Hepatocyte (in vitro differentiated cells): ENCODE data around the gene DNAJB13.

Experiments used
- CTCF ChIP-seq: fragments of 200-600 bp; sonication (generic); IDR thresholded peaks from 2 replicates; pipeline ENCODE4 v1.5.1; 2016; ENCODE audit warnings: antibody characterized with exemption, mild to moderate bottlenecking; ENCODE audit not compliant: poor library complexity
- EZH2 ChIP-seq: fragments of 200-600 bp; sonication (generic); IDR thresholded peaks from 2 replicates; pipeline ENCODE4 v1.6.1; 2016; ENCODE audit warnings: antibody characterized with exemption, mild to moderate bottlenecking, borderline replicate concordance
- EZH2phosphoT487 ChIP-seq: fragments of 200-600 bp; sonication (generic); IDR thresholded peaks from one replicate; pipeline ENCODE4 v1.6.1; 2018; ENCODE audit warnings: antibody characterized with exemption, mild to moderate bottlenecking, low read depth, moderate library complexity; ENCODE audit not compliant: unreplicated experiment, severe bottlenecking

- TF ChIP-seq CTCF = no peak
- TF ChIP-seq EZH2 = no peak
- no peak for TF ChIP-seq EZH2phosphoT487
Measured at GRCh38 chr11:73969991-73970800, 19.4 kb downstream of the DNAJB13 start.
